Hair follicular keratinocyte (primary cell): ENCODE measurements around the gene GJB4. TPM values are rescaled to one million over a fixed set of nuclear protein-coding genes. Genes with fewer than 3 reads are reported as not detected.

Experiments
- total RNA-seq: library from RNA; depleted of rRNA; stranded (reverse); fragments of >200 nt; gene quantifications from 2 replicates; pipeline ENCODE4 v1.2.3, GENCODE V29; 2015

The GJB4 gene
- total RNA-seq, result 5.5 and 17.0 TPM in 2 replicates

GRCh38 chr1:34759503-34760357 is at the start of gene GJB4:
Gene GJB4, plus strand, starts transcription at chr1:34759740. Its CDS starts 1,515 bp downstream, at chr1:34761255.

DNA sequence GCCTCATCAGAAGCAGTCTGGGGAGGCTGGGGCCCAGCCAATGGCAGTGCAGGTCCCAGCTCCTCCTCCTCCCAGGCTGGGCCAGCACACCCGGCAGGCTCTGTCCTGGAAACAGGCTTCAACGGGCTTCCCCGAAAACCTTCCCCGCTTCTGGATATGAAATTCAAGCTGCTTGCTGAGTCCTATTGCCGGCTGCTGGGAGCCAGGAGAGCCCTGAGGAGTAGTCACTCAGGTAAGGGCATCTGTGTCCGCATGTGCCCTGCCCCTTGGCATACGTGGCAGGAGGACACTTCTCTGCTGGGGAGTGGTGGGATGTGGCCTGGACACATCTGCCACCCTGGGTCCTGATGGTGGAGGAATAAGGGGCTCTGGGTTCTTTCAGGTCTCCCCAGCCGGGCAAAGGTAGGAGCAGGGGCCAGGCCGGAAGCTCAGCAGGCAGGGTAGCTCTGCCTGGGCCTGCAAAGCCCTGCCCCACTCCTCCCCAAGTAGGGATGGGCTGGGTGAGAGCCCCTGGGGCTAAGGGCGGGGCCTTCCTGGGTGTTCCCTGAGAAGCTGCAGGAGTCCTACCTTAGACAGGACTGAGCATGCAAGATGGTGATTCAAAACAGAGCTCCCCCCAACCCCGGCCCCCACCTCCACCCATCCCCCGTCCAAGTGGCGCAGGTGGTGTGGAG is 4.4 kb upstream of the GJB4 start, which contains the start of gene GJB5:
Gene GJB5, plus strand, starts transcription at position 84 of the 674 bp plus-strand sequence. CDS start 2,284 bp downstream, outside the sequence.

GRCh38 chr1:34781071-34781843 is 21.7 kb downstream of the GJB4 start, which contains the start of gene GJB3:
Gene GJB3, plus strand, starts transcription at chr1:34781214. Its CDS starts 3,549 bp downstream, at chr1:34784763.

GRCh38 chr1:34792868-34793727 is 33.6 kb downstream of the GJB4 start, which contains the start of gene GJA4:
Gene GJA4, plus strand, starts transcription at chr1:34792999. Its CDS starts 1,215 bp downstream, at chr1:34794214.

Other genes with a start within 250 kb of the GJB4 start
- 120 and 157 TPM in 2 replicates for gene GJB5, start 4.7 kb upstream of the GJB4 start, total RNA-seq
- gene GJB3, start 21.5 kb downstream of the GJB4 start, total RNA-seq, result 225 and 274 TPM in 2 replicates
- not detected in 2 replicates for gene GJA4, start 33.3 kb downstream of the GJB4 start, total RNA-seq
- gene SMIM12, start 100.0 kb downstream of the GJB4 start, total RNA-seq, result 37.4 and 55.7 TPM in 2 replicates
- gene DLGAP3, start 169.9 kb downstream of the GJB4 start, total RNA-seq, result not detected in 2 replicates
- 26.3 and 44.0 TPM in 2 replicates for gene TMEM35B, start 225.6 kb downstream of the GJB4 start, total RNA-seq